ENCODE data around the gene TP53I13. TPM values are rescaled to one million over a fixed set of nuclear protein-coding genes. Genes with fewer than 3 reads are reported as not detected.

The TP53I13 gene
- total and polyA plus RNA-seq, 2 of the 13 experiments (the other 11 are each of a cell fraction or from before 2014, with no cell fraction given) = 16.9 to 25.7 TPM

DNA sequence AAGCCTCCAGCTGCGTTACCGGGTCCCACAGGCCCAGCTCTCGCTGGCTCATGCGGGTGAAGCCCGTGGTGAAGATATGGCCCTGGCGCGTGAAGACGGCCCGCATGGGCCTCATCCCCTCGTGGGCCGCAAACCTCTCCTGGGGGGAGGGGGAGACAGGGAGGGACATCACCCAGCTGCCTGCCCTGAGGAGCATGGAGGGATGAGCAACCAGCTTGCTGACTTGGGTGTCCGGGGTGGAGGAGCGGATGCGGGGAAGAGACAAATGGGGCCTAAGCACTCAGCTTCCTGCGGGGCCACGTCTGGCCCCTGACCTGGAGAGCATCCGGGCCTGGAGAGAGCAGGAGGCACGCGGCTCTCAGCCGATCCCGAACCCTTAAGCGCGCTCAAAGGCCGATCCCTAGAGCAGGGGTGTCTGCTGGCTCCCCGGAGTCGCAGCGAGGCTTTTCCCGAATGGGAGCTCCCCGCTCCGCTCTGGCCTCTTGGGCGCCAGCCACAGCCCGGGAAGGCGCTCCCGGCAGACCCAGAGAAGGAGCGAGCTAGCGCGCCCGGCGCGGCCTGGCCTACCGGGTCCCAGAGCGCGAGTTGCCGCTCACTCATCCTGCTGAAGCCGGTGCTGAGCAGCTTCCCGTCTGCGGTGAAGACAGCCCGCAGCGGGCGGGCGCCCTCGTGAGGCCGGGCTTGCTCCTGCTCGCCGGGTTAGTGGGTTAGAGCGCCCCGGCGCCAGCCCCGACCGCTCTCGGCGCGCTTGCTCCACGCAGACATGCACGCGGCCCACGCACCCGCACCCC is 49.2 kb downstream of the TP53I13 start (continued):
- TF ChIP-seq, protein P1, sequence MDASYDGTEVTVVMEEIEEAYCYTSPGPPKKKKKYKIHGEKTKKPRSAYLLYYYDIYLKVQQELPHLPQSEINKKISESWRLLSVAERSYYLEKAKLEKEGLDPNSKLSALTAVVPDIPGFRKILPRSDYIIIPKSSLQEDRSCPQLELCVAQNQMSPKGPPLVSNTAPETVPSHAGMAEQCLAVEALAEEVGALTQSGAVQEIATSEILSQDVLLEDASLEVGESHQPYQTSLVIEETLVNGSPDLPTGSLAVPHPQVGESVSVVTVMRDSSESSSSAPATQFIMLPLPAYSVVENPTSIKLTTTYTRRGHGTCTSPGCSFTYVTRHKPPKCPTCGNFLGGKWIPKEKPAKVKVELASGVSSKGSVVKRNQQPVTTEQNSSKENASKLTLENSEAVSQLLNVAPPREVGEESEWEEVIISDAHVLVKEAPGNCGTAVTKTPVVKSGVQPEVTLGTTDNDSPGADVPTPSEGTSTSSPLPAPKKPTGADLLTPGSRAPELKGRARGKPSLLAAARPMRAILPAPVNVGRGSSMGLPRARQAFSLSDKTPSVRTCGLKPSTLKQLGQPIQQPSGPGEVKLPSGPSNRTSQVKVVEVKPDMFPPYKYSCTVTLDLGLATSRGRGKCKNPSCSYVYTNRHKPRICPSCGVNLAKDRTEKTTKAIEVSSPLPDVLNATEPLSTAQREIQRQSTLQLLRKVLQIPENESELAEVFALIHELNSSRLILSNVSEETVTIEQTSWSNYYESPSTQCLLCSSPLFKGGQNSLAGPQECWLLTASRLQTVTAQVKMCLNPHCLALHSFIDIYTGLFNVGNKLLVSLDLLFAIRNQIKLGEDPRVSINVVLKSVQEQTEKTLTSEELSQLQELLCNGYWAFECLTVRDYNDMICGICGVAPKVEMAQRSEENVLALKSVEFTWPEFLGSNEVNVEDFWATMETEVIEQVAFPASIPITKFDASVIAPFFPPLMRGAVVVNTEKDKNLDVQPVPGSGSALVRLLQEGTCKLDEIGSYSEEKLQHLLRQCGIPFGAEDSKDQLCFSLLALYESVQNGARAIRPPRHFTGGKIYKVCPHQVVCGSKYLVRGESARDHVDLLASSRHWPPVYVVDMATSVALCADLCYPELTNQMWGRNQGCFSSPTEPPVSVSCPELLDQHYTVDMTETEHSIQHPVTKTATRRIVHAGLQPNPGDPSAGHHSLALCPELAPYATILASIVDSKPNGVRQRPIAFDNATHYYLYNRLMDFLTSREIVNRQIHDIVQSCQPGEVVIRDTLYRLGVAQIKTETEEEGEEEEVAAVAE (CRISPR knock-in tag; IDR thresholded peaks at IDR 0.05; ENCODE audit: borderline replicate concordance) = no peak
- TF ChIP-seq, protein P2, sequence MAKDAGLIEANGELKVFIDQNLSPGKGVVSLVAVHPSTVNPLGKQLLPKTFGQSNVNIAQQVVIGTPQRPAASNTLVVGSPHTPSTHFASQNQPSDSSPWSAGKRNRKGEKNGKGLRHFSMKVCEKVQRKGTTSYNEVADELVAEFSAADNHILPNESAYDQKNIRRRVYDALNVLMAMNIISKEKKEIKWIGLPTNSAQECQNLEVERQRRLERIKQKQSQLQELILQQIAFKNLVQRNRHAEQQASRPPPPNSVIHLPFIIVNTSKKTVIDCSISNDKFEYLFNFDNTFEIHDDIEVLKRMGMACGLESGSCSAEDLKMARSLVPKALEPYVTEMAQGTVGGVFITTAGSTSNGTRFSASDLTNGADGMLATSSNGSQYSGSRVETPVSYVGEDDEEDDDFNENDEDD (CRISPR knock-in tag; IDR thresholded peaks at IDR 0.05; ENCODE audit: borderline replicate concordance) = 0 out of 2 replicates have a peak, but pooled peaks have one; percentile 36
- TF ChIP-seq GFI1 (CRISPR knock-in tag; IDR thresholded peaks at IDR 0.05; ENCODE audit: borderline replicate concordance) = peak; percentile 7; the same call in 1 of the 2 replicates
- TF ChIP-seq PLRG1 (conservative IDR thresholded peaks at IDR 0.05) = no peak
- TF ChIP-seq, protein P3, sequence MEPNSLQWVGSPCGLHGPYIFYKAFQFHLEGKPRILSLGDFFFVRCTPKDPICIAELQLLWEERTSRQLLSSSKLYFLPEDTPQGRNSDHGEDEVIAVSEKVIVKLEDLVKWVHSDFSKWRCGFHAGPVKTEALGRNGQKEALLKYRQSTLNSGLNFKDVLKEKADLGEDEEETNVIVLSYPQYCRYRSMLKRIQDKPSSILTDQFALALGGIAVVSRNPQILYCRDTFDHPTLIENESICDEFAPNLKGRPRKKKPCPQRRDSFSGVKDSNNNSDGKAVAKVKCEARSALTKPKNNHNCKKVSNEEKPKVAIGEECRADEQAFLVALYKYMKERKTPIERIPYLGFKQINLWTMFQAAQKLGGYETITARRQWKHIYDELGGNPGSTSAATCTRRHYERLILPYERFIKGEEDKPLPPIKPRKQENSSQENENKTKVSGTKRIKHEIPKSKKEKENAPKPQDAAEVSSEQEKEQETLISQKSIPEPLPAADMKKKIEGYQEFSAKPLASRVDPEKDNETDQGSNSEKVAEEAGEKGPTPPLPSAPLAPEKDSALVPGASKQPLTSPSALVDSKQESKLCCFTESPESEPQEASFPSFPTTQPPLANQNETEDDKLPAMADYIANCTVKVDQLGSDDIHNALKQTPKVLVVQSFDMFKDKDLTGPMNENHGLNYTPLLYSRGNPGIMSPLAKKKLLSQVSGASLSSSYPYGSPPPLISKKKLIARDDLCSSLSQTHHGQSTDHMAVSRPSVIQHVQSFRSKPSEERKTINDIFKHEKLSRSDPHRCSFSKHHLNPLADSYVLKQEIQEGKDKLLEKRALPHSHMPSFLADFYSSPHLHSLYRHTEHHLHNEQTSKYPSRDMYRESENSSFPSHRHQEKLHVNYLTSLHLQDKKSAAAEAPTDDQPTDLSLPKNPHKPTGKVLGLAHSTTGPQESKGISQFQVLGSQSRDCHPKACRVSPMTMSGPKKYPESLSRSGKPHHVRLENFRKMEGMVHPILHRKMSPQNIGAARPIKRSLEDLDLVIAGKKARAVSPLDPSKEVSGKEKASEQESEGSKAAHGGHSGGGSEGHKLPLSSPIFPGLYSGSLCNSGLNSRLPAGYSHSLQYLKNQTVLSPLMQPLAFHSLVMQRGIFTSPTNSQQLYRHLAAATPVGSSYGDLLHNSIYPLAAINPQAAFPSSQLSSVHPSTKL (CRISPR knock-in tag; IDR thresholded peaks at IDR 0.05) = 0 out of 2 replicates have a peak, but pooled peaks have one; percentile 48
- no peak for TF ChIP-seq ZBTB21 (CRISPR knock-in tag; IDR thresholded peaks at IDR 0.05)
- no peak for TF ChIP-seq TRIM24 (CRISPR knock-in tag; IDR thresholded peaks at IDR 0.05)
- no peak for TF ChIP-seq ZNF496 (CRISPR knock-in tag; IDR thresholded peaks at IDR 0.05; ENCODE audit: insufficient replicate concordance)
- peak; percentile 56 for TF ChIP-seq SAP130 (CRISPR knock-in tag; IDR thresholded peaks at IDR 0.05; ENCODE audit: low read depth)
- no peak for TF ChIP-seq TBX3 (IDR thresholded peaks at IDR 0.05; ENCODE audit: borderline replicate concordance)
- TF ChIP-seq, protein P4, sequence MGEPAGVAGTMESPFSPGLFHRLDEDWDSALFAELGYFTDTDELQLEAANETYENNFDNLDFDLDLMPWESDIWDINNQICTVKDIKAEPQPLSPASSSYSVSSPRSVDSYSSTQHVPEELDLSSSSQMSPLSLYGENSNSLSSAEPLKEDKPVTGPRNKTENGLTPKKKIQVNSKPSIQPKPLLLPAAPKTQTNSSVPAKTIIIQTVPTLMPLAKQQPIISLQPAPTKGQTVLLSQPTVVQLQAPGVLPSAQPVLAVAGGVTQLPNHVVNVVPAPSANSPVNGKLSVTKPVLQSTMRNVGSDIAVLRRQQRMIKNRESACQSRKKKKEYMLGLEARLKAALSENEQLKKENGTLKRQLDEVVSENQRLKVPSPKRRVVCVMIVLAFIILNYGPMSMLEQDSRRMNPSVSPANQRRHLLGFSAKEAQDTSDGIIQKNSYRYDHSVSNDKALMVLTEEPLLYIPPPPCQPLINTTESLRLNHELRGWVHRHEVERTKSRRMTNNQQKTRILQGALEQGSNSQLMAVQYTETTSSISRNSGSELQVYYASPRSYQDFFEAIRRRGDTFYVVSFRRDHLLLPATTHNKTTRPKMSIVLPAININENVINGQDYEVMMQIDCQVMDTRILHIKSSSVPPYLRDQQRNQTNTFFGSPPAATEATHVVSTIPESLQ (CRISPR knock-in tag; conservative IDR thresholded peaks at IDR 0.05) = no peak
- no peak for TF ChIP-seq ZNF660 (CRISPR knock-in tag; IDR thresholded peaks at IDR 0.05; ENCODE audit: borderline replicate concordance, low read depth)
- 0 out of 2 replicates have a peak, but pooled peaks have one; percentile 28 for TF ChIP-seq ZNF33B (CRISPR knock-in tag; IDR thresholded peaks at IDR 0.05)
- no peak for TF ChIP-seq MXD4 (CRISPR knock-in tag; IDR thresholded peaks at IDR 0.05)
- no peak for TF ChIP-seq POLR2AphosphoS5 (IDR thresholded peaks at IDR 0.05; ENCODE audit: low read depth, low read length)
- no peak for TF ChIP-seq ZNF550 (CRISPR knock-in tag; IDR thresholded peaks at IDR 0.05; ENCODE audit: borderline replicate concordance)
- TF ChIP-seq FOXO1 (CRISPR knock-in tag; IDR thresholded peaks at IDR 0.05) = no peak
- no peak for TF ChIP-seq HOXA7 (CRISPR knock-in tag; IDR thresholded peaks at IDR 0.05)

All from HepG2 (cell line).